GM19099 (cell line): ENCODE data around the gene GRID1.

Experiments
- POLR2A ChIP-seq: IDR thresholded peaks from 3 replicates; pipeline ENCODE4 v1.6.1; 2011; ENCODE audit warnings: low read depth; ENCODE audit not compliant: insufficient read length; ENCODE audit errors: extremely low read depth

The GRID1 gene

GRCh38 chr10:85862771-85863170, 503.8 kb downstream of the GRID1 start:
- TF ChIP-seq POLR2A = no peak

GRCh38 chr10:85861513-85862197, 504.9 kb downstream of the GRID1 start:
- TF ChIP-seq POLR2A = no peak

GRCh38 chr10:85859859-85860258, 506.7 kb downstream of the GRID1 start:
- no peak for TF ChIP-seq POLR2A

DNA sequence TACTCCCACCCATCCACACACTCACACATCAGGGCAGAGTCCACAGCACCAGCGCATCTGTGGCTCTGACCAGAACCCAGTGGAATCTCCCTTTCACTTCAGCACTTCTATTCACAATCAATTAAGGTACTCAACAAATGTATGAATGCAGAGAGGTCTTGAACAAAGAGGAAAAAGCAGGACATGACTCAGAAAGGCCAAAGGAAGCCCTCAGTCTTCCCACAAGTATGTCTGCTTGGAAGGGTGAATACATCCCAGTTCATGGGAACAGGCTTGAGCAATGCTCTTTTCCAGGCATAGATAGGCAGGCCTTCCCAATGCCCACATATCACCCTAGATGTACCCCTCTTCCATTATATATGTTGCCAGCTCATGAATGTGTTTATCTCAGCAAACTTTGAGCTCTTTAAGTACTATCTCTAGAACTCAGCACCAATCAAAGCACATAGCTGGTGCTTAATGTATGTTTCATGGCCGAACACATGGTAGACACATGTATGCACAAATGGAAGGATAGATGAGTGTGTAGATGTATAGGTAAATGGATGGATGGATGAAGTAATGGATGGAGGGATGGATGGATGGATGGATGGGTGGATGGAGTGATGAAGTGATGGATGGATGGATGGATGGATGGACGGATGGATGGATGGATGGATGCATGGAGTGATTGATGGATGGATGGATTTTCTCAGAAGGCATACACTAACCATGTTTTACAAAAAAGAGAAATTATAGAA, 507.6 kb downstream of the GRID1 start:
- no peak for TF ChIP-seq POLR2A

DNA sequence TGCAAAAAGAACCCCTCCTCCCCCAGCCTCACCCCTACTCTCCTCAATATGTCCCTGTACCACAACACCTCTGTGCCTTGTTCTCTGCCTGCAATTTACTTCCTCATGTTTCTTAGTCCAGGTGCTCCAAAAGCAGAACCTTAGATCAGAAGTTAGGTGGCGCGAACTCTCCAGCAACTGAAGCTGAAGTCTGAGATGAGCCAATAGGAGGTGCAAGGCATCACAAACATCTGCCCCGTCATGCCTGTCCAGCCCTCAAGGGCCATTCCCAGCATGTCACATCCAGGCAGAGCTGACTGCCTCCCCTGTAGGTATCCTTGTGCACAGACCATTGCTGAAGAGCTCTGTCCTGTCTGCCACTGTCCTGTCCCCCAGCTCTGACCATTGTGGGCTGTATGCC, 508.8 kb downstream of the GRID1 start:
- TF ChIP-seq POLR2A = no peak

- no peak for TF ChIP-seq POLR2A
These were observed 509.3 kb downstream of the GRID1 start for GRCh38 chr10:85857305-85857704.

GRCh38 chr10:85851934-85852333, 514.7 kb downstream of the GRID1 start:
- no peak for TF ChIP-seq POLR2A

DNA sequence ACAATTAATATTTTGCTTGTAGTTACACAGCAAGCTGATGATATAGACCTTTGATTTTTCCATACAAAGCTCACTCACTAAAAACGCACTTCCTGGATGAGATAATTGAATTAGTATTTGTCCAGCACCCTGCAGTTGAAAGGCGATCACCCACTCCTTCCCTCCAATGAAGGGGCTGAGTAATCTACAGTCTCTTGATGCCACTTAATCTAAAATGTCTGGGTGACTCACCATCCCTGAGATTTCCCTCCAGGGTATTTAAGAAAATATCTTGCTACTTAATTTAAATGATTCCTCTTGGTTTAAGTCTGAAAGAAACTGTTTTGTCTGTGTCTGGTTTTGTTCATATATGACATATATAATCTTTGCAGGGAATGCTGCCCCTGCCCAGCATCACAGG, 515.3 kb downstream of the GRID1 start:
- TF ChIP-seq POLR2A = no peak

GRCh38 chr10:85850736-85851135, 515.9 kb downstream of the GRID1 start:
- TF ChIP-seq POLR2A = no peak

DNA sequence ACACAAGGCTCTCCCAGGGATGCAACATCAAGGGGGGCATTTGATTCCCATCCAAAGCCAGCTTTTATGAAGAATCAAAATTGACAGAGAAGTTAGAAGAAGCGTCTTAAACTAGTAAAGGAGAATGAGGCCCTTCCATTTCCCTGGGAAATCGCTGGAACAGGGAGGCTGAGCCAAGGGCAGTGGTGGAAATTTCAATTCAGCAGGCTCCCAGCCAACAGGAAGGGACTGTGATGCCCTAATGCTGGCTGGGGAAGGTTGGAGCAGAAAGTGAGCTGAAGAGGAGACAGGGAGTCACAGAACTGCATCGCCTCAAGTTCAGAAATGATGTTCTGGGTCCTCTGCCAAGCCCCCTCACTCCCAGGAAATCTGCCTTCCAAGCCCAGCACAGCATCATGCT, 517.3 kb downstream of the GRID1 start:
- TF ChIP-seq POLR2A = no peak

DNA sequence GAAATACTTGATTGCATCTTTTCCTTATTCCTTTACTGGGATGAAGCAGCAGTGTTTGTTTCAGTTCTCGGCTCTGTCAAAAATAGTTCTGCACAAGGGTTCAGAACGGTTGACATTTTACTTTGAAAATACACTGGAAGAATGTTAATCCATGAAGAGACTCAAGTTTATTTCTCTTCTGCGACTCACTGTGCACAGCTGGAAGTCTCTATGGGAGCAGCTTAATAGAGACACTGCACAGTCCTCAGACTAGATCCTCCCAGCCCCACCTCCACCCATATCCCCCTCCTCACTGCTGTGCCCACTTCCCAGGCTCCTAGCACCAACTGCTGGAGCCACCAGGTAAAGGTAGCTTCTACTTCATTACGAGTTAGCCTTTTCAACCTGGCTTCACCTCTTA, 517.8 kb downstream of the GRID1 start:
- no peak for TF ChIP-seq POLR2A

DNA sequence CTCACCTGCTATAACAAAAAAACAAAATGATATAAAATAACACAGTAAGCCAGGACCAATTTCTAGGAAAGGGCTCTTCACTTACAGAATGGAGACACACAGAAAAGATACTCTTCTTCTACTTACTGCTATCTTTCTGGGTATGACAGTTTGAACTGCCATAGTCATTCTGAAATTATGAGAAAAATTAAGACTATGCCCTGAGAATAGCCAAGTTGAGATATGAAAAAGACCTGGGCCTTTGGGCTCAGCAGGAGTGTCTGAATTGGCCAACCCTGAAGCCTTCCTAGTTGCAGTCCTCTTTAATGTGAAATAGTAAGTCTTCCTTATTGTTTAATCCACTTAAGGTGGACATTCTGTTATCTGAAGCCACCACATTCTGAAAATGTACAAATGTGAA, 519.5 kb downstream of the GRID1 start:
- TF ChIP-seq POLR2A = no peak

- TF ChIP-seq POLR2A = no peak
These were observed 533.6 kb downstream of the GRID1 start for GRCh38 chr10:85832988-85833387.

DNA sequence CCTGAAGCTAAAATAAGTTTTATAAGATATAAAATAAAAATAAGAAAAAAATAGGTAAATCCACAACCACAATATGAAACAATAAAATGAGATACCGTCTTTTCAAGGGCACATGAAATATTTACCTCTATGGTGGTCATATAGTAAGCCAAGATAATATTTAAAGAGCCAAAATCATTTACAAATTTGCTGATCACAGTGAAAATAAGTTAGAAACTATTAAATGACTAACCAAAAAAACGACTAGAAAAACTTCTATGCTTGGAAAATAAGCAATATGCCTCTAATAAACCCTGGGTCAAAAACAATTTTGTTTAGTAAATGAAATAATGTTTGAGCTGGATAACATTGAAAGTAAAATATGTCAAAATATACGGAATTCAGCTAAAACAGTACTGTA, 535.2 kb downstream of the GRID1 start:
- no peak for TF ChIP-seq POLR2A

DNA sequence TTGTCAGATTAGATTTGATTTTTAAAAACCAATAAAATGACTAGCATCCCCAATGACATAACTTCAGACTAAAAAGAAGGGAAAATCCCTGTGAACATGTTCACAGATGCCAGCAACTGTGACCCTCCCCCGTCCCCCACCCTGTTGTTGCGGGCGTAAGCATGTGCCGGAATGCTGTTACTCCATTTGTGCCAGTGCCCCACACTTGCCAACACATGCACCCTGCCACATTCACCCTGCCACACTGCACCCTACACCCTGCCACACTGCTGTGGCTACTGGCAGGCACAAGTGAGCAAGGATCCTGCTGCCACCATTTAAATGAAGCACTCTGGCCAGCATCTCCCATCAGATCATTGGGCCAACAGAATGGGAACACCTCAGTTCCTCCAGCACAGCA, 540.2 kb downstream of the GRID1 start:
- TF ChIP-seq POLR2A = no peak

DNA sequence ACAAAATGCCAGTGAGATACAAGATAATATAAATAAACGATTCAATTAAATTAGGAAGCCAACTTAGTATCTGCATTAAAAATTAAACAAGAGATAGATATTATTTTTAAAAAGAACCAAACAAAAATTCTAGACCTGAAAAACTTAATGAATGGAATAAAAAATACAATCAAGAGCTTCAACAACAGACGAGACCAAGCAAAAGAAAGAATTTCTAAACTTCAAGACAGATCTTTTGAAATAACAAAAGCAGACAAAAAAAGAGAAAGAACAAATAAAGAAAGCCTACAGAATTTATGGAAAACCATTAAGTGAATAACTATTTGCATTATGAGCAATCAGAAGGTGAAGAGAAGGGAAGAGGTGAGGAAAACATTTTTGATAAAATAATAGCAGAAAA, 555.2 kb downstream of the GRID1 start:
- no peak for TF ChIP-seq POLR2A

- TF ChIP-seq POLR2A = no peak
These were observed 555.9 kb downstream of the GRID1 start for GRCh38 chr10:85810674-85811073.

DNA sequence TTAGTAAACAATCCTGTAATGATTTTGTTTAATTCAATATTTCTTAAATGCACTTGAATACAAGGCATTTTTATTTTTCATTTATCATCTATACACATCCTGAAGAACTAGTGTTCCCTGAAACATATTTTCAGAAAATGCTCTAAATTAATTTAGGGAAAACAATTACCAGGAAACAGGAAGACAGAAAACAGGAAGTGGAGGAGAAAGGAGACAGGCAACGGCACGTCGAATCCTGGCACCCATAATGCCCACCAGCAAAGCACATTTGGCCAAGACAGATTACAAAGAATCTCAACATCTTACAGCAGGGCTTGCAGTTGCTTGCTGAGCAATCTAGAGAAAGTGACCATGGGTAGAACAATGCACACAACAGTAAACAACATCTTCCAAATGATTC, 571.1 kb downstream of the GRID1 start:
- no peak for TF ChIP-seq POLR2A

GRCh38 chr10:85794553-85794952, 572.0 kb downstream of the GRID1 start:
- TF ChIP-seq POLR2A = no peak
